Subcutaneous abdominal adipose tissue (tissue), 5 donors: ENCODE measurements around the gene HCK.

Source experiments
- H3K27ac ChIP-seq: one replicate; pipeline ENCODE4 v1.7.0; 2013; ENCODE audit warnings: low read depth, mild to moderate bottlenecking, inconsistent platforms, low read length, moderate library complexity
- H3K27me3 ChIP-seq, 5 donors: one replicate each; pipeline ENCODE4 v1.7.0; 2013; ENCODE audit warnings: low read length in 5 of 5, inconsistent platforms in 1 of 5; ENCODE audit not compliant: control insufficient read depth in 5 of 5, insufficient read depth in 4 of 5
- H3K36me3 ChIP-seq, 5 donors: one replicate each; pipeline ENCODE4 v1.7.0; 2013; ENCODE audit warnings: low read length in 5 of 5; ENCODE audit not compliant: control insufficient read depth in 5 of 5, insufficient read depth in 5 of 5
- H3K4me1 ChIP-seq, 5 donors: one replicate each; pipeline ENCODE4 v1.7.0; 2013; ENCODE audit warnings: low read length in 5 of 5, mild to moderate bottlenecking in 3 of 5, moderate library complexity in 1 of 5; ENCODE audit not compliant: control insufficient read depth in 5 of 5, insufficient read depth in 5 of 5
- H3K4me3 ChIP-seq, 5 donors: one replicate each; pipeline ENCODE4 v1.7.0; 2013; ENCODE audit warnings: low read length in 5 of 5, low read depth in 1 of 5
- H3K9ac ChIP-seq, 5 donors: one replicate each; pipeline ENCODE4 v1.7.0; 2013; ENCODE audit warnings: low read length in 5 of 5, mild to moderate bottlenecking in 4 of 5, moderate library complexity in 3 of 5
- H3K9me3 ChIP-seq, 5 donors: one replicate each; pipeline ENCODE4 v1.7.0; 2013; ENCODE audit warnings: low read length in 5 of 5; ENCODE audit not compliant: control insufficient read depth in 5 of 5
- donor health status: healthy.
- donor health status: healthy.
- donor health status: healthy.
- donor health status: healthy.
- donor health status: healthy.

The HCK gene

GRCh38 chr20:32036716-32037485, 15.1 kb upstream of the HCK start:
- H3K9ac ChIP-seq: no peak overlapping the region
- H3K27ac ChIP-seq: no peak overlapping the region
- no peak overlapping the region for H3K4me3 ChIP-seq

DNA sequence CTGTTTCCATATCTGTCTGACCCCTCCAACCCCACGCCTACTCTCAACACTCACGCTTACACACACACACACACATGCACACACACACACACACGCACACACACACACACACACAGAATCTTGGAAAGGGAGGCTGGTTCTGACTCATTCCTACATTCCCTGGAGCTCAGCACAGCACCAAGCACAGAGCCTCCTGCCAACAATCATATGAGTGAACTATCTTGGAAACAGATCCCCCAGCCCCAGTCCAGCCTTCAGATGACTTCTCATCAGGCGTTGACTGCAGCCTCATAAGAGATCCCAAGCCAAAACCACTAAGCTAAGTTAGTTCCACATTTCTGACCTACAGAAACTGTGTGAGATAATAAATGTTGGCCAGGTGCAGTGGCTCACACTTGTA, 14.1 kb upstream of the HCK start:
- Histone ChIP-seq H3K4me1 (peaks cover 0 to 26% (median 8%) of the 10 kb centered on the region in 5 donors), H3K27me3 (peaks cover 3 to 23% (median 13%) of the 10 kb centered on the region in 5 donors), H3K36me3 (peaks cover 0 to 2% (median 0%) of the 10 kb centered on the region in 5 donors), H3K9ac (no peak overlapping the region), H3K27ac (no peak overlapping the region), H3K9me3 (peaks cover 0 to 4% (median 0%) of the 10 kb centered on the region in 5 donors), H3K4me3 (no peak overlapping the region)

More at GRCh38 chr20:32036716-32037485, 15.1 kb upstream of the HCK start:
- H3K4me1 ChIP-seq: peaks cover 0 to 26% (median 8%) of the 10 kb centered on the region in 5 donors
- peaks cover 0 to 6% (median 0%) of the 10 kb centered on the region in 5 donors for H3K36me3 ChIP-seq
- H3K9me3 ChIP-seq: peaks cover 0 to 4% (median 0%) of the 10 kb centered on the region in 5 donors
- peaks cover 3 to 23% (median 13%) of the 10 kb centered on the region in 5 donors for H3K27me3 ChIP-seq

DNA sequence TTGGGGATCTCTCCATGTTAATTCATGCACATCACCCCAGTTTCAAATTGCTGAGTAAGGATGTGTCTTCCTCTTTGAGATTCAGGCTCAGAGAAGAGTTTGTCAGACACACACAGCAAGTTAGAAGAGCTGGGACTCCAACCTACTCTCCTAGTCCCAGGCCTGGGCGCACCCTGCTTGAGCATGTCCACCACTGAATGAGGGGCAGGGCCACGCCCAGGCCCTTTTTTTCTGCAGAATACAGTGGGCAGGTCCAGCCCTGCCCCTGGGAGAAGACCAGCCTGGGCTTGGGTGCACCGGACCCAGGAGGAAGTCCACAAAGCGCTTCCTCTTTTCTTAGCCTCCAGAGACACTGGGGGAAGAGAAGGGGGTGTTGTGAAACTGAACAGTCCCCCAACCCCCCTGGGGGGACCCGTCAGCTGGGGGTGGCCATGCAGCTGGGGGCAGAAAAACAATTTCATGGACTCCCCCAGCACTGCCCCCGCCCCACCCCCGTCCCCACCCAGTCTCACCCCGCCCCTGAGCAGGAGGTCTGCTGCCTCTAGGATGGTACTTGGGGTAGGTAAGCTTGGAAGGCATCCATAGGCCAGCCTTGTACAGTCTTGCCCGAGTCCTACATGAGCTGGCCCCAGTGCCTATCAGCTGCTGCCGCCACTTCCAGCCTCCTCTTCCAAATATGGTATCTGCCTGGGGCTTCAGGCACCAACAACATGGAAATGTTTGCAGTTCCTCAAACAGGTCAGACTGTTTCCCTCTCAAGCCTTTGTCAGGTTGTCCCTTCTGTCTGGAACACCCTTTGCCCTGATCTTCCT, 11.7 kb upstream of the HCK start:
- peaks cover 0 to 12% (median 5%) of the 10 kb centered on the region in 5 donors for H3K27me3 ChIP-seq
- no peak overlapping the region for H3K27ac ChIP-seq
- H3K36me3 ChIP-seq: no peaks in the 10 kb centered on the region
- H3K9ac ChIP-seq: no peak overlapping the region
- H3K4me1 ChIP-seq: peaks cover 0 to 13% (median 0%) of the 10 kb centered on the region in 5 donors
- peaks cover 0 to 4% (median 0%) of the 10 kb centered on the region in 5 donors for H3K9me3 ChIP-seq
- no peak overlapping the region for H3K4me3 ChIP-seq

DNA sequence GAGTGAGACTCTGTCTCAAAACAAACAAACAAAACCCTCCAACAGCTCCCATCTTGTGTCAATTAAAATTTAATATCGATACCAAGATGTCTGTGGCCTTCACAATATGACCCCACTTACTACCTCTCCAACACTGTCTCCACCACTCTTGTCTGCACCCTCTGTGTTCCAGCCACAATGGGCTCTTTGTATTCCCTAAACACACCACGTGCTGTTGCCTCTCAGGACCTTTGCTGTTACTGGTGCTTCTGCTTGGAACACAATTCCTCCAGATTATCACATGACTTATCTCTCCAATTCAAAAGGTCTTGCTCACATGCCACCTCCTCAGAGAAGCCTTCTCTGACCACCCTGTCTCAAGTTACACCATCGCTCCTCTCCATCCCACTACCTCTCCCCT, 6.0 kb upstream of the HCK start:
- Histone ChIP-seq H3K27ac (no peak overlapping the region), H3K9me3 (no peaks in the 10 kb centered on the region), H3K4me1 (peaks cover 0 to 6% (median 0%) of the 10 kb centered on the region in 5 donors), H3K4me3 (no peak overlapping the region), H3K27me3 (peaks cover 4 to 10% (median 7%) of the 10 kb centered on the region in 5 donors), H3K36me3 (no peaks in the 10 kb centered on the region), H3K9ac (no peak overlapping the region)

DNA sequence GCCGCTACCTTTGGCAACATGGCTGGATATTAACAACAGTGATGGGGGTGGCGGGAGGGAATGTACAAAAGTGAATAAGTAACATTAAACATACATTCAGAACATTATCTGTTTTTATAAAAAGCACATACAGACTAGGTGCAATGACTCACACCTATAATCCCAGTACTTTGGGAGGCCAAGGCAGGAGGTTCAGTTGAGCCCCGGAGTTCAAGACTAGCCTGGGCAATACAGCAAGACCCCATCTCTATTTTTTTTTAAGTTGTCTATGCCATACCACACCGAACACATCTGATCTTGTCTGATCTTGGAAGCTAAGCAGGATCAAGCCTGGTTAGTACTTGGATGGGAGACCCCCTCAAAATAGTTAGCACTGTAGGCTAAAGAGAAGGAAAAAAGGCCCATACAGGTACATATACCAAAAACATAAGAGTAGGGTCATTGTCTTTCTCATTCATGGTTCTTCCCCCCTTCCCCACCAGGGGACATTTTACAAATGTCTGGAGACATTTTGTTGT, 1.7 kb upstream of the HCK start:
- Histone ChIP-seq H3K36me3 (peaks cover 0 to 3% (median 0%) of the 10 kb centered on the region in 5 donors), H3K27ac (no peak overlapping the region), H3K9me3 (no peaks in the 10 kb centered on the region), H3K4me3 (no peak overlapping the region), H3K27me3 (peaks cover 18 to 34% (median 26%) of the 10 kb centered on the region in 5 donors), H3K4me1 (peaks cover 0 to 21% (median 9%) of the 10 kb centered on the region in 5 donors), H3K9ac (no peak overlapping the region)

GRCh38 chr20:32050851-32051556, 1.0 kb upstream of the HCK start:
- Histone ChIP-seq H3K27me3 (peaks cover 18 to 34% (median 26%) of the 10 kb centered on the region in 5 donors), H3K9me3 (no peaks in the 10 kb centered on the region)

DNA sequence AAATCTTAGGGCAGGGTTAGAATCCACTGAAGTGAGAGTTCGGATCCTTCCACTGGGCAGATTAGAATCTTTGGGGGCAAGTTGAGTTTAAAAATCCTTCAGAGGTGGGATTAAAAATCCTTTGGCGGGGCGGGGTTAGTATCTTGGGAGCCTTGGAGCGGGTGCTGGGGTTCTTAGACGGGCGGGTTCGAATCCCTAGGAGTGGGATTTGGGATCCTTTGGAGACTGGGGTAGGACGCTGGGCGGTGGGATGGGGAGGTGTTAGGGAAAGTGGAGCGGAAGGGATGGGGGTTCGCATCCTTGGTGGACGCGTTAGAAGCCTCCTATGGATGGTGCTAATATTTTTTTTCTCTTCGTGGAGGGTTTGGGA, 337 bp upstream of the HCK start:
- Histone ChIP-seq H3K9ac (peak overlapping the region in 1 of 5 donors; percentile 51), H3K27me3 (peaks cover 18 to 34% (median 26%) of the 10 kb centered on the region in 5 donors), H3K36me3 (peaks cover 0 to 3% (median 0%) of the 10 kb centered on the region in 5 donors), H3K4me3 (peak overlapping the region in 4 of 5 donors; percentile 11 to 66 (median 45)), H3K9me3 (no peaks in the 10 kb centered on the region), H3K27ac (no peak overlapping the region), H3K4me1 (peaks cover 0 to 21% (median 9%) of the 10 kb centered on the region in 5 donors)

More at GRCh38 chr20:32050851-32051556, 1.0 kb upstream of the HCK start:
- peaks cover 0 to 3% (median 0%) of the 10 kb centered on the region in 5 donors for H3K36me3 ChIP-seq
- peaks cover 0 to 21% (median 9%) of the 10 kb centered on the region in 5 donors for H3K4me1 ChIP-seq
- H3K4me3 ChIP-seq: peak overlapping the region in 1 of 5 donors; percentile 66
- H3K27ac ChIP-seq: no peak overlapping the region
- no peak overlapping the region for H3K9ac ChIP-seq

- no peak overlapping the region for H3K27ac ChIP-seq
- peak overlapping the region in 1 of 5 donors; percentile 11 for H3K9ac ChIP-seq
Measured at GRCh38 chr20:32052778-32053362, 828 bp downstream of the HCK start.

GRCh38 chr20:32053648-32054047, 1.6 kb downstream of the HCK start:
- peaks cover 18 to 41% (median 32%) of the 10 kb centered on the region in 5 donors for H3K27me3 ChIP-seq
- no peak overlapping the region for H3K27ac ChIP-seq
- H3K4me1 ChIP-seq: peaks cover 0 to 21% (median 9%) of the 10 kb centered on the region in 5 donors
- peaks cover 0 to 3% (median 0%) of the 10 kb centered on the region in 5 donors for H3K36me3 ChIP-seq
- no peak overlapping the region for H3K4me3 ChIP-seq
- no peaks in the 10 kb centered on the region for H3K9me3 ChIP-seq
- no peak overlapping the region for H3K9ac ChIP-seq

More at GRCh38 chr20:32052778-32053362, 828 bp downstream of the HCK start:
- Histone ChIP-seq H3K27me3 (peaks cover 18 to 37% (median 29%) of the 10 kb centered on the region in 5 donors), H3K4me1 (peaks cover 0 to 21% (median 9%) of the 10 kb centered on the region in 5 donors), H3K36me3 (peaks cover 0 to 3% (median 0%) of the 10 kb centered on the region in 5 donors), H3K9me3 (no peaks in the 10 kb centered on the region), H3K4me3 (peak overlapping the region; percentile 25 to 66 (median 40))
